Measurements from ENCODE around the gene PDCL2. TPM values are rescaled to one million over a fixed set of nuclear protein-coding genes. Genes with fewer than 3 reads are reported as not detected.

PDCL2 gene
- total and polyA plus RNA-seq, 10 of the 15 experiments (the other 5 are each of a cell fraction or from before 2014, with no cell fraction given) = not detected

- WGBS (ENCODE audit: insufficient coverage, insufficient replicate concordance, low lambda C conversion rate, missing lambda C conversion rate) = 54% methylated on average over 3 of the region's 3 CpGs
- ATAC-seq (no peak), FAIRE-seq (no peak), DNase-seq (ENCODE audit: low read depth, low spot score) (no peak)
- no peaks in the 10 kb centered on the region for H3K4me1 ChIP-seq (ENCODE audit: control insufficient read depth, insufficient read depth, low read length)
- H3K36me3 ChIP-seq (ENCODE audit: control insufficient read depth in 2 of 2, insufficient read depth in 2 of 2, low read length in 1 of 2) = no peaks in the 10 kb centered on the region
- H3K27me3 ChIP-seq (replicated peaks in 1 of 2; ENCODE audit: control insufficient read depth in 2 of 2, insufficient read depth in 2 of 2, low read length in 1 of 2) = peaks cover 0 to 3% of the 10 kb centered on the region in 2 experiments; a peak in 1 of 4 replicates
- RAD21 ChIA-PET (ENCODE audit: unreplicated experiment) = no interaction called here
- no TSS peak for BruUV-seq (replicated peaks)
- no peak overlapping the region for H3K4me3 ChIP-seq
- intact Hi-C loops (cut with micrococcal nuclease; ENCODE audit: unreplicated experiment) (no loop called here), in situ Hi-C loops (cut with MboI) (no loop called here)
- no peak overlapping the region for H2AFZ ChIP-seq (ENCODE audit: control insufficient read depth, low read depth, low read length)
- no peaks in the 10 kb centered on the region for H3K9me3 ChIP-seq (replicated peaks; ENCODE audit: control insufficient read depth, insufficient read depth, low read length)
- no peak overlapping the region for H3K4me2 ChIP-seq (ENCODE audit: control insufficient read depth, insufficient read depth)
- CTCF ChIA-PET = interaction anchor here (0.8 kb wide), 1 partner anchor 68 kb away, joined by 3 read pairs; no protein-coding TSS in a partner anchor
- no peak for TF ChIP-seq HSF1 (IDR thresholded peaks at IDR 0.05; ENCODE audit: low read depth, low read length)
- no peak for TF ChIP-seq SMAD5 (IDR thresholded peaks at IDR 0.05; ENCODE audit: low read depth)
- no peak for TF ChIP-seq NFXL1 (IDR thresholded peaks at IDR 0.05; ENCODE audit: borderline replicate concordance)
- TF ChIP-seq TARDBP (IDR thresholded peaks at IDR 0.05; ENCODE audit: borderline replicate concordance) = no peak
- TF ChIP-seq FOS (IDR thresholded peaks at IDR 0.05; ENCODE audit: borderline replicate concordance, extremely low read depth, insufficient read length) = no peak
- TF ChIP-seq ASH2L (IDR thresholded peaks at IDR 0.05; ENCODE audit: borderline replicate concordance, low read depth) = no peak
- no peak for TF ChIP-seq EP300 (IDR thresholded peaks at IDR 0.05; ENCODE audit: borderline replicate concordance in 1 of 2, control insufficient read depth in 1 of 2, low read depth in 2 of 2, low read length in 2 of 2)
- no peak for TF ChIP-seq ATF3 (IDR thresholded peaks at IDR 0.05; ENCODE audit: borderline replicate concordance, extremely low read depth, low read depth, low read length)
- TF ChIP-seq RELB (IDR thresholded peaks at IDR 0.05; ENCODE audit: low read depth) = no peak
- TF ChIP-seq RAD21 (IDR thresholded peaks at IDR 0.05; ENCODE audit: insufficient read depth, low read depth, low read length) = no peak
- TF ChIP-seq ZBED1 (IDR thresholded peaks at IDR 0.05; ENCODE audit: borderline replicate concordance) = no peak
- TF ChIP-seq POLR2A (IDR thresholded peaks at IDR 0.05; ENCODE audit: low read depth, low read length) = no peak
- TF ChIP-seq, protein P1, sequence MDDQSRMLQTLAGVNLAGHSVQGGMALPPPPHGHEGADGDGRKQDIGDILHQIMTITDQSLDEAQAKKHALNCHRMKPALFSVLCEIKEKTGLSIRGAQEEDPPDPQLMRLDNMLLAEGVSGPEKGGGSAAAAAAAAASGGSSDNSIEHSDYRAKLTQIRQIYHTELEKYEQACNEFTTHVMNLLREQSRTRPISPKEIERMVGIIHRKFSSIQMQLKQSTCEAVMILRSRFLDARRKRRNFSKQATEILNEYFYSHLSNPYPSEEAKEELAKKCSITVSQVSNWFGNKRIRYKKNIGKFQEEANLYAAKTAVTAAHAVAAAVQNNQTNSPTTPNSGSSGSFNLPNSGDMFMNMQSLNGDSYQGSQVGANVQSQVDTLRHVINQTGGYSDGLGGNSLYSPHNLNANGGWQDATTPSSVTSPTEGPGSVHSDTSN (IDR thresholded peaks at IDR 0.05; ENCODE audit: insufficient replicate concordance, low read depth, low read length) = no peak
- no peak for TF ChIP-seq ATF7 (IDR thresholded peaks at IDR 0.05; ENCODE audit: low read depth)
- no peaks in the 10 kb centered on the region for H4K20me1 ChIP-seq (ENCODE audit: control insufficient read depth, insufficient read depth)
- H3K79me2 ChIP-seq (ENCODE audit: control insufficient read depth, insufficient read depth, low read length) = no peaks in the 10 kb centered on the region
- H3K9ac ChIP-seq (ENCODE audit: control insufficient read depth, insufficient read depth, low read length) = no peak overlapping the region
- POLR2A ChIA-PET = no interaction called here
- no peak overlapping the region for H3K27ac ChIP-seq (ENCODE audit: control insufficient read depth, insufficient read depth)
- SMC1A ChIA-PET (ENCODE audit: uncharacterized antibody, unreplicated experiment) = no interaction called here
Observed at GRCh38 chr4:55611358-55612059, 19.5 kb upstream of the PDCL2 start.
